GM21381 (cell line): ENCODE results near the gene TCEA2.
"Not testable (repeated sequence)": the region's sequence is repeated elsewhere in the genome, so short reads cannot be mapped to it uniquely, and the experiment has no call there.

Source experiments
- ATAC-seq: cut with Tn5 transposase; IDR thresholded peaks from one replicate; pipeline ENCODE4 v1.9.1; 2021; ENCODE audit warnings: mild to moderate bottlenecking, moderate library complexity; ENCODE audit not compliant: unreplicated experiment

The TCEA2 gene

GRCh38 chr20:64076061-64076997 is 13.3 kb downstream of the TCEA2 start:
- no peak for ATAC-seq

DNA sequence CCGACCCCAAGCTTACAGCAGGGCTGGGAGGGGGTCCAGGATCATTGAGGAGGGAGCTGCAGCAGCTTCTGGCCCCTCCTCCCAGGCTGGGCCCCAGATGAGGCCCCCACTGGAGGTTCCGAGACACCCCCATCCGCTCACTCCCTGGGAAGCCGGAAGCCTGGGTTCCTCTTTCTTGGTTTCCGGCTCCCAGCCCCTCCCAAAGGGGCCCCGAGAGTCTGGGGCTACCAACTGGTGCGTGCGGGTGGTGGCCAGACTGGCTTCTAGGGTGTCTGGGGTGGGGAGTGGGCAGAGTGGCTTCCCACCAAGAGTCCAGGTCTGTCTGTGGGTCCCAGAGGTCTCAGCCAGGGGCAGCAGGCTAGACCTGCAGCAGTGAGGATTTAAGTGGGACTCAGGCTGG is 14.1 kb downstream of the TCEA2 start:
- ATAC-seq, result no peak

DNA sequence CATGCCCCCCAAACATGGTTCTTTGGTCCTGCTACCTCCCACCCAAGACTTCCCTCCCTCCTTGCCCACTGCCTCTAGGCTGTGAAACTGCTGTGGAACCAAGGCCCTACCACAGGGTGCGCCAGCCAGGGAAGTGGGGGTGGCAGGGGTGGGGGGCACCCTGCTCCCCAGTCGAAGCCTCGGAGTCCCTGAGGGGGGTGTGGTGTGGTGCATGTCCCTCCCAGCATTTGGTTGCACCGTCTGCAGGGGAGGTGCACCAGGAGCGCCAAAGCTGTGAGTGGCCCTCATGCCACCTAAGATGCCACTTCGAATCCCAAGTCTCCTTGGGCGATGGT is 14.5 kb downstream of the TCEA2 start:
- ATAC-seq, result no peak

DNA sequence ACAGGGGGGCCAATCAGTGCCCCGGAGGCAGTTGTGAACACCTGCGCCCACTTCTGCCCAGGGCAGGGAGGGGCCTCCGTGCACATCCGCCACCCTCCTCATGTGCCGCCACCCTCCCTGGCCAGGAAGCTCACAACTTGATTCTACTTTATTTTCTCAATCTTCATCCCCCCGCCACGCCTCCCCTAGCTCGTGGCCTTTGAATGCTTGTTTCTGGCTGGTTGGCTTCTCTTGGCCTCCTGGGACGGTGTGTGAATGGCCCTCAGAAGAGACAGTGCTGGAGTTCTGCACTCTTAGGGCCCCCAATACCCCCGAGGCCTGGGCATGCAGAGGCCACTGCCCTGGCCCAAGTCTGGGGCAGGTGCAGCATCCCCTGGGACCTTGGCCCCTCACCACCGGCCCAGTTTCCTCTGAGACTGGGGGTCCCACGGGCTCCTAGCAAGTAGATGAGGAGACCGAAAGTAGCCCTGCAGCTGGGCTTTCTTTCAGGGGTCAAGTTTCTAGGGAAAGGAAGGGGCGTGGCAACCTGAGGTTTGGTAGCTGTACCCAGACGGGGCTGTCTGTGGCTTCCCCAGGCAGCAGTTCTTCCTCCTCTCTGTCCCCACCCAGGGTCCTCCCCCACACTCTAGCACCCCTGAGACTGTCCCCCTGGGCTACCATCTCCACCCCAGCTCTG is 15.0 kb downstream of the TCEA2 start:
- no peak for ATAC-seq

- ATAC-seq, result no peak
Observed at GRCh38 chr20:64078934-64079272, 15.9 kb downstream of the TCEA2 start.

GRCh38 chr20:64079273-64080012 is 16.4 kb downstream of the TCEA2 start, which contains the start of gene RGS19:
TSS of gene RGS19 (minus strand) at chr20:64079518. CDS start at chr20:64076886, 2,632 bp downstream.
- peak; percentile 44 for ATAC-seq

- no peak for ATAC-seq
Observed at GRCh38 chr20:64080013-64080812, 17.2 kb downstream of the TCEA2 start, which contains the start of gene OPRL1. TSS of gene OPRL1 (plus strand) at chr20:64080082. CDS start at chr20:64092721, 12,639 bp downstream.

DNA sequence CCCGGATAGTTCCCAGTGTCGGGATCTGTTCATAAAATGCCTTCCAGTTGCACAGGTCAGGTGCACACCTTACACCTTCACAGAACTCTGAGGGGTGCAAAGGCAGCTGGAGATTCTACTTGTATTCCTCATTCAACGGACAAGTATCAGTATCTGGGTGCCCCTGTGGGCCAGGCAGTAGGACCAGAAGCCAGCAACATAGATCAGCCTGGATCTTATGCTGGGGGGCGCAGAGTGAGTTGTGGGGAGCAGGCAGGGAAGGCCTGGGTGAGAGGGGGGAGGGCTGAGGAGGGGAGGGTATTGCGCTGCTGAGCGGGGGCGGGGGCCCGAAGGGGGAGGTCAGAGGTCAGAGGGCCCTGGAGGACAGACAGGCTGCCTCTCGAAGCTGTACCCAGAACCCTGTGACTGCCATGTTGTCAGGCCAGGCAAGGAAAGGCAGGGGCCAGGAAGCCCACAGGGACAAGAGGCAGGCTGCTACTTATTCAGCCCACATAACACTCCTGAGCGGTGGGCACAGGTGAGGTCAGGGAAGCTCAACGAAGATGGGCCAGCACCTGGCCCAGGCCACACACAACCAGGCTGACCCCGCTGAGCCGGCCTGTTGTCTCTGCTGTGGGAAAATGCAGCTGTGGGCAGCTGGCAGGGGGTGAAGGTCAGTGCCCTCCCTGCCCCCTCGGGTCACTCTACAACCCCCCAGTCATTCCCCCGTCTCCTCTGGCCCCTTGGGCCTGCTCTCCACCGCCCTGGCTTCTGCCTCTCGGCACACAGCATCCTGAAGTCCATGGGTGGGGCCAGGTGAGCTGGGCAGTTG is 18.0 kb downstream of the TCEA2 start:
- no peak for ATAC-seq

GRCh38 chr20:64081624-64081964 is 18.6 kb downstream of the TCEA2 start:
- no peak for ATAC-seq

GRCh38 chr20:64082126-64082731 is 19.2 kb downstream of the TCEA2 start:
- ATAC-seq, result no peak

DNA sequence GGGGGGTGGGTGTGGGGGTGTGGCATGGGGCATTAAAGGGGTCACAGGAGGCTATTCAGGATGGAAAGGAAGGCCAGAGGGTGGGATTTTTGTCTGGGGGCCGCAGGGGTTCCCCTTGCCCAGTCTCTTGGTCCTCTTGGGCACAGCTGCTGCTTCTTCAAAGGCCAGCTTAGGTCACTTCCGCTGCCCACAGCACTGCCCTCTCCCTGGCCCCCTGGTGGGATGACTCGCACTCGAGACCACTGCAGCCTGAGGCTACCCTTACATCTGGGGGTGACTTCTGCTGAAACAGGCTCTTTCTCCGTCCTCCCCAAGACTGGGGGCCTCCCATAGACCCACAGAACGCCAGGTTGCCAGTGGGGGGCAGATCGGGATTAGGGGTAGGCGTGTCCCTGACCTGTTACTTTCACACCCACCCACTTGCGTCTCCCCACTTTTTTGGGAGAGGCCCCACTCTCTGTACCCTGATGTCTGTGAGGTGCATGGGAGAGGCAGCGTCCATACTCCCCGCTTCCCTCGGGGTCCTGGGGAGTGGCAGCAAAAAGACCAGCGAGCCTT is 19.9 kb downstream of the TCEA2 start:
- ATAC-seq, result no peak

DNA sequence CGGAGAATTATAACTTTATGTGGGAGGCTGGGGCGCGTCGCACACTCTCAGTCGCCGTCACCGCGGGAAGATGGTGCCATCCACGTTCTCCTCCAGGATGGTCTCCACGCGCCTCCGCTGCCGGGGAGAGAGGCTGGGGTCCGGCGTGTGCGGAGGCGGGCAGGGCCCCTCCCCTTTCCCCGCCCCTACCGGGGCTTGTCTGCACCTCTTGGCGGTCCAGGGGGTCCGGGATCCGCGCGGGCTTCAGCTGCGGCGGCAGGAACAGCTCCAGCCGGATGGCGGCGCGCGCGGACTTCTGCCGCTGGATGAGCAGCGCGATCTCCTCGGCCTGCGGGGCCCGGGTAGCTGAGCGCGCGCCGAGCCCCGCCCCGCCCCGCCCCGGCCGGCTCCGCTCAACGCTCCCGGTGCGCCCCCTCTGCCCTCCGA is 20.4 kb downstream of the TCEA2 start:
- ATAC-seq, result no peak

DNA sequence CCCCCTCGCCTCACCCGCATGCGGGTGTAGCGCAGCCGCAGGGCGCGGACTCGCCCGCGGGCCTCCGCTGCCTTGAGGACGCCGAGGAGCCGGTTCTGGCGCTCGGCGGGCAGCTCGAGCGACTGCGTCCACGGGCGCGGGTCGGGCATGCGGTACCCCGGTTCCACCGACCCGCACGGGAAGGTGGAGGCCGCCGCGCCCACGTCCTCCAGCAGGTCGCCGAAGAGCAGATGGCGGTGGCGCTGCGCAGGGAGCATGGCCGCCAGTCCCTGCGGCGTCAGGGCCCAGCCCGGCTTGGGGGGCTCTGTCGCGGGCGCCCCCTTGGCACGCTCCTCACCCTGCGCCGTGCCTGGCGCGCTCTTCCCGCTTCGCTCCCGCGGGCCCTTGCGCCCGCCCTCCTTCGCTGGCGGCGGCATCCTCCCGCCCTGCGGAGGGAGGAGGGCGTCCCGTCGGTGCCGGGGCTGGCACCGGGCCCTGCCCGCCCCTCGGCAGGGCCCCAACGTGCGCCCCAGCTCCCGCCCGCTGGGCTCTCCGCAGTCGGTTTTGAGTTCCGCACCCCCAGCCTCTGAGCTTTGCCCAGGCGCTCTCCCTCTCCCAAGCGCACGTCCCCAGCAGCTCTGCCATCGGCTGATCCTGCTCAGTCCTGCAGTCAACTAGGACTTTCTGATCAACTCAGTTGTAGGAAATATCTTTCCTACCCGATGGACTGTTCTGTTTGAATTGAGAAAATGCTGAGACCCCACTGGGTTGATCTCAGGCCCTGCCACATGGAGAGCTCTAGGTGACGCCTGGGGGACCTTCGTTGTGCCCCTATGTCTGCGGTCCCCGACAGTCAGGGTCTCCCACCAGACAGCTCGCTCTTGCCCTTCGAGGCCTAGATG is 21.0 kb downstream of the TCEA2 start, which contains the start of gene LKAAEAR1:
Gene LKAAEAR1 (minus strand): TSS at position 595 of the 881 bp plus-strand sequence. CDS start 179 bp downstream, at position 416.
- ATAC-seq, result no peak

GRCh38 chr20:64084685-64085152 is 21.7 kb downstream of the TCEA2 start:
- ATAC-seq, result no peak

DNA sequence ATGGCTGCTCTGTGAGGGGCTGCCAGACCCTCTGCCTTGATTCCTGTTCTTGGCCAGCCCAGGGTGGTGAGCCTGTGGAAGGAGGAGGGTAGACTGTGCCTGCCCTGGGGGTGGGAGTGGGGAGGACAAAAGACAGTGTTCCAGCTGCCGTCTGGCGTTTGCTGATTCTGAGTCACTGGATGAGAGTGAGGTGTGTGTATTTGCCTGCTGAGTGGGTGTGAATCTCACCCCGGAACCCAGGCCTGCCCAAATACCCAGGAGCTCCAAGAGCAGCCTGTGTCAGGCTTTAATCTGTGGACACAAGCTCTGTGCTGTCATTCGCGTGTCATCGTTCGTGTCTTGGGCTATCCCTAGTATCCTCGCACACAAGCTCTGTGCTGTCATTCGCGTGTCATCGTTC is 23.8 kb downstream of the TCEA2 start:
- no peak for ATAC-seq

- not testable (repeated sequence) for ATAC-seq
Observed at GRCh38 chr20:64087226-64087825, 24.3 kb downstream of the TCEA2 start.

GRCh38 chr20:64088586-64088985 is 25.6 kb downstream of the TCEA2 start:
- ATAC-seq, result not testable (repeated sequence)
